Measurements from ENCODE around the gene ZBTB7A.
A peak's percentile ranks its signal among the peaks of the same experiment; 100 is the strongest.

GRCh38 chr19:4014541-4015491 lies 51.9 kb downstream of the ZBTB7A start:
- TF ChIP-seq EP300 (IDR thresholded peaks at IDR 0.05) (no peak), POLR2A (IDR thresholded peaks at IDR 0.05; ENCODE audit: low read depth) (no peak), POLR2AphosphoS5 (IDR thresholded peaks at IDR 0.05) (peak; percentile 36 to 44)
- TF ChIP-seq, protein P1, sequence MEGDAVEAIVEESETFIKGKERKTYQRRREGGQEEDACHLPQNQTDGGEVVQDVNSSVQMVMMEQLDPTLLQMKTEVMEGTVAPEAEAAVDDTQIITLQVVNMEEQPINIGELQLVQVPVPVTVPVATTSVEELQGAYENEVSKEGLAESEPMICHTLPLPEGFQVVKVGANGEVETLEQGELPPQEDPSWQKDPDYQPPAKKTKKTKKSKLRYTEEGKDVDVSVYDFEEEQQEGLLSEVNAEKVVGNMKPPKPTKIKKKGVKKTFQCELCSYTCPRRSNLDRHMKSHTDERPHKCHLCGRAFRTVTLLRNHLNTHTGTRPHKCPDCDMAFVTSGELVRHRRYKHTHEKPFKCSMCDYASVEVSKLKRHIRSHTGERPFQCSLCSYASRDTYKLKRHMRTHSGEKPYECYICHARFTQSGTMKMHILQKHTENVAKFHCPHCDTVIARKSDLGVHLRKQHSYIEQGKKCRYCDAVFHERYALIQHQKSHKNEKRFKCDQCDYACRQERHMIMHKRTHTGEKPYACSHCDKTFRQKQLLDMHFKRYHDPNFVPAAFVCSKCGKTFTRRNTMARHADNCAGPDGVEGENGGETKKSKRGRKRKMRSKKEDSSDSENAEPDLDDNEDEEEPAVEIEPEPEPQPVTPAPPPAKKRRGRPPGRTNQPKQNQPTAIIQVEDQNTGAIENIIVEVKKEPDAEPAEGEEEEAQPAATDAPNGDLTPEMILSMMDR (IDR thresholded peaks at IDR 0.05), result no peak

Data from esophagus muscularis mucosa (tissue), 4 donors.